Neural progenitor cell (in vitro differentiated cells): Measurements from ENCODE around the gene SLAMF7. TPM values are rescaled to one million over a fixed set of nuclear protein-coding genes. Genes with fewer than 3 reads are reported as not detected.

ENCODE experiments used
- DNase-seq: peaks from one replicate; pipeline ENCODE4 v3.0.0-alpha.2; 2016; ENCODE audit warnings: low spot score
- H2AFZ ChIP-seq: fragments of 200-600 bp; sonication (generic); replicated peaks from 2 replicates; pipeline ENCODE4 v1.6.1; 2016; ENCODE audit warnings: antibody characterized with exemption
- H3F3A ChIP-seq: fragments of 200-600 bp; sonication (generic); 2 replicates; pipeline ENCODE4 v1.6.1; 2016; ENCODE audit warnings: antibody characterized with exemption, low read depth
- H3K27ac ChIP-seq: fragments of 200-600 bp; sonication (generic); 2 replicates; pipeline ENCODE4 v1.5.1; 2016; ENCODE audit warnings: mild to moderate bottlenecking
- H3K27me3 ChIP-seq: fragments of 200-600 bp; sonication (generic); 2 replicates; pipeline ENCODE4 v1.6.1; 2016; ENCODE audit warnings: mild to moderate bottlenecking, moderate library complexity
- H3K36me3 ChIP-seq: fragments of 200-600 bp; sonication (generic); 2 replicates; pipeline ENCODE4 v1.5.1; 2016
- H3K4me1 ChIP-seq: fragments of 200-600 bp; sonication (generic); 2 replicates; pipeline ENCODE4 v1.6.1; 2016; ENCODE audit warnings: mixed run types
- H3K4me2 ChIP-seq: fragments of 200-600 bp; sonication (generic); 2 replicates; pipeline ENCODE4 v1.6.1; 2016
- H3K4me3 ChIP-seq: fragments of 200-600 bp; sonication (generic); 2 replicates; pipeline ENCODE4 v1.5.1; 2016
- H3K79me2 ChIP-seq: fragments of 200-600 bp; sonication (generic); 2 replicates; pipeline ENCODE4 v1.6.1; 2016; ENCODE audit warnings: low read depth
- H3K9ac ChIP-seq: fragments of 200-600 bp; sonication (generic); 2 replicates; pipeline ENCODE4 v1.6.1; 2016
- H3K9me3 ChIP-seq: fragments of 200-600 bp; sonication (generic); 2 replicates; pipeline ENCODE4 v1.5.1; 2016; ENCODE audit warnings: low read depth
- H4K20me1 ChIP-seq: fragments of 200-600 bp; sonication (generic); 2 replicates; pipeline ENCODE4 v1.6.1; 2016; ENCODE audit warnings: low read depth
- H3K27ac Mint-ChIP-seq: 3 replicates; pipeline ENCODE4 v1.8.0; 2021; ENCODE audit warnings: mixed read lengths
- H3K27me3 Mint-ChIP-seq: 2 replicates; pipeline ENCODE4 v1.8.0; 2022; ENCODE audit warnings: low read depth, mild to moderate bottlenecking, inconsistent platforms, moderate library complexity, mixed read lengths; ENCODE audit not compliant: insufficient read depth
- H3K36me3 Mint-ChIP-seq: 3 replicates; pipeline ENCODE4 v1.8.0; 2021; ENCODE audit warnings: mixed read lengths
- H3K4me1 Mint-ChIP-seq: 3 replicates; pipeline ENCODE4 v1.8.0; 2021; ENCODE audit warnings: mixed read lengths
- H3K4me3 Mint-ChIP-seq: 3 replicates; pipeline ENCODE4 v1.8.0; 2021; ENCODE audit warnings: mild to moderate bottlenecking, moderate library complexity, mixed read lengths
- H3K9me3 Mint-ChIP-seq: 3 replicates; pipeline ENCODE4 v1.8.0; 2020; ENCODE audit warnings: mixed read lengths
- EZH2 ChIP-seq: fragments of 200-600 bp; sonication (generic); IDR thresholded peaks from 2 replicates; pipeline ENCODE4 v1.6.1; 2017; ENCODE audit warnings: antibody characterized with exemption, mild to moderate bottlenecking, moderate library complexity
- EZH2phosphoT487 ChIP-seq: fragments of 200-600 bp; sonication (generic); IDR thresholded peaks from 2 replicates; pipeline ENCODE4 v1.6.1; 2017; ENCODE audit warnings: antibody characterized with exemption
- total RNA-seq: library from RNA; depleted of rRNA; stranded (reverse); fragments of >200 nt; gene quantifications from 2 replicates; pipeline ENCODE4 v1.2.3, GENCODE V29; 2015; ENCODE audit warnings: low replicate concordance
- TF ChIP-seq, protein P1 (sequence below): fragments of 200-600 bp; sonication (generic); IDR thresholded peaks from 2 replicates; pipeline ENCODE4 v1.5.1; 2017; ENCODE audit warnings: antibody characterized with exemption, mild to moderate bottlenecking

SLAMF7 gene
- total RNA-seq, 1 donor from 2014 or later = not detected

DNA sequence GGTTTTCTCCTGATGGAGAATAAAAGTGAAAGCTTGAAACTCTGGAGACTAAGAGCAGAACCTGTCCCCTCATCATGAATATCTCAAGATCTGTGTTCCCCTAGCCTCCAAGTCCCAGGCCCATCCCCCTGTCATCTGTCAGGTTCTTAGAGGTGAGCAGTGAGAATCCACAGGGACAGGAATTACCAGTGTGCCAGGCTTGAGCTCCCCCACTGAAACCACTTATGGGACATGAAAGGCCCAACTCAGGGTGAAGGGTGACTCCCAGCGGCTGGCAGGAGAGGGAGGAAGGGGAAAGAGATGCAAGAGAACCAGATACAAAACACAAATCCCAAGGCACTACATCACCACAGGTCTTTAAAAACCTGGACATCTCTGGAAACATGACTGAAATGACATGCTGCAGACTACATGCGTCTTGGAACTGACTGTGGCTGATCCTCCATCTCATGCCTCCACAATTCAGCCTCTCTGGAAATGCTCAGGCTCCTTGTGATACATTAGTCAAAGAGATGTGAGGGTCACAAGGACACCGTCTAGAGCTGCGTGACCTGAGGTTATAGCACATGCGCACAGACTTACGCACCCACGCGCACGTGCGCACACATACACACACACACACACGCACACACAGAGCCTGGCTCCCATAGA, 50.1 kb downstream of the SLAMF7 start:
- Mint-ChIP-seq H3K36me3 (no peaks in the 10 kb centered on the region), H3K27me3 (peaks cover 7% of the 10 kb centered on the region), H3K9me3 (no peaks in the 10 kb centered on the region), H3K4me1 (no peaks in the 10 kb centered on the region), H3K27ac (no peak overlapping the region), H3K4me3 (no peak overlapping the region)
- Histone ChIP-seq H4K20me1 (no peaks in the 10 kb centered on the region), H3K9me3 (no peaks in the 10 kb centered on the region), H3K36me3 (no peaks in the 10 kb centered on the region), H3K9ac (no peak overlapping the region), H3K79me2 (no peaks in the 10 kb centered on the region), H3K27ac (no peak overlapping the region), H2AFZ (no peak overlapping the region), H3F3A (no peaks in the 10 kb centered on the region), H3K4me1 (no peaks in the 10 kb centered on the region), H3K27me3 (no peaks in the 10 kb centered on the region), H3K4me2 (no peak overlapping the region), H3K4me3 (no peak overlapping the region)
- no peak for DNase-seq
- TF ChIP-seq, protein P1, sequence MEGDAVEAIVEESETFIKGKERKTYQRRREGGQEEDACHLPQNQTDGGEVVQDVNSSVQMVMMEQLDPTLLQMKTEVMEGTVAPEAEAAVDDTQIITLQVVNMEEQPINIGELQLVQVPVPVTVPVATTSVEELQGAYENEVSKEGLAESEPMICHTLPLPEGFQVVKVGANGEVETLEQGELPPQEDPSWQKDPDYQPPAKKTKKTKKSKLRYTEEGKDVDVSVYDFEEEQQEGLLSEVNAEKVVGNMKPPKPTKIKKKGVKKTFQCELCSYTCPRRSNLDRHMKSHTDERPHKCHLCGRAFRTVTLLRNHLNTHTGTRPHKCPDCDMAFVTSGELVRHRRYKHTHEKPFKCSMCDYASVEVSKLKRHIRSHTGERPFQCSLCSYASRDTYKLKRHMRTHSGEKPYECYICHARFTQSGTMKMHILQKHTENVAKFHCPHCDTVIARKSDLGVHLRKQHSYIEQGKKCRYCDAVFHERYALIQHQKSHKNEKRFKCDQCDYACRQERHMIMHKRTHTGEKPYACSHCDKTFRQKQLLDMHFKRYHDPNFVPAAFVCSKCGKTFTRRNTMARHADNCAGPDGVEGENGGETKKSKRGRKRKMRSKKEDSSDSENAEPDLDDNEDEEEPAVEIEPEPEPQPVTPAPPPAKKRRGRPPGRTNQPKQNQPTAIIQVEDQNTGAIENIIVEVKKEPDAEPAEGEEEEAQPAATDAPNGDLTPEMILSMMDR = no peak
- TF ChIP-seq EZH2phosphoT487 = no peak
- TF ChIP-seq EZH2 = no peak

DNA sequence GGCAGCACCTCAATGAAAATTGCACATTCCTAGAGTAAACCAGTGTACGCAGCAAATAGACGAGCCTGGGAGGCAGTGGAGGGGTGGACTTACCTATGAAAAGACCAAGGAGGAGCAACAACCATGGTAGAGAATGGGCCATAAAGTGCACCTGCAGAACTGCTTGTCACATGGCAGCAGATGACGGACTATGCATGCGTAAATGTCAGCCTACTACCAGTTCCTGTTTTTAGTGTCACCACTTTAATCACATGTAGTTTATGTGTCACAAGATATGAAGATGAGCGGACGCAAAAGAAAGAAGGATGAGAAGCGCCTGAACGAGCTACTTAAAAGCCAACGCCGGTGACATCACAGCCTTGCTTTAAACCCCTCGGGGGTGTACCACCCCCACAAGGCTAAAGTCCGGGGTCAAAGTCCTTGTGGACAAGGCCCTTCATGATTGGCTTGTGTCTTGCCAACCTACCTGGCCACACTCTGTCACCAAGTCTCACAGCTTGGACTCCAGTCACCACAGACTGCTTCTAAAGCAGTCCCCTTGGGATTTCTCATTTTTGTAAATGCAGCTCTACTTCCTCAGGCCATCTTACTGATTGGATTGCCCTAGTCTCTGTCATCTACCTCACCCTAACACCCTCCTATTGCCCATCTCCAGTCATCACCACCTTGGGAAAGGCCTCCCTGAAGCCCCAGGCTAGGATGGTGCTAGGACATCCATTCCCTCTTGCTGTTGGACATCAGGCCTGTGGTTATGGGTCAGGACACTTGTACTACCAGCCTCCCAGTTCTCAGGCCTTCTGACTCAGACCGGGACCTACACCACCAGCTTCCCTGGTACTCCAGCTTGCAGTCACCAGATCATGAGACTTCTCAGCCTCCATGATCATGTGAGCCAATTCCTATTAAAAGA, 50.9 kb downstream of the SLAMF7 start:
- TF ChIP-seq, protein P1 = no peak
- no peak for TF ChIP-seq EZH2phosphoT487
- no peak for TF ChIP-seq EZH2
- H2AFZ ChIP-seq = no peak overlapping the region
- H3K27me3 Mint-ChIP-seq = peaks cover 7% of the 10 kb centered on the region
- no peak overlapping the region for H3K4me2 ChIP-seq
- no peak overlapping the region for H3K27ac ChIP-seq
- H3K4me1 ChIP-seq = no peaks in the 10 kb centered on the region
- no peaks in the 10 kb centered on the region for H3F3A ChIP-seq
- H3K36me3 ChIP-seq = no peaks in the 10 kb centered on the region
- H3K9ac ChIP-seq = no peak overlapping the region
- H3K9me3 Mint-ChIP-seq = no peaks in the 10 kb centered on the region
- DNase-seq = no peak
- no peaks in the 10 kb centered on the region for H3K79me2 ChIP-seq
- no peak overlapping the region for H3K4me3 Mint-ChIP-seq
- no peaks in the 10 kb centered on the region for H3K36me3 Mint-ChIP-seq
- H3K9me3 ChIP-seq = no peaks in the 10 kb centered on the region
- no peaks in the 10 kb centered on the region for H3K27me3 ChIP-seq
- H3K27ac Mint-ChIP-seq = no peak overlapping the region
- no peaks in the 10 kb centered on the region for H4K20me1 ChIP-seq
- H3K4me3 ChIP-seq = no peak overlapping the region
- H3K4me1 Mint-ChIP-seq = no peaks in the 10 kb centered on the region

- no peak for TF ChIP-seq EZH2
- TF ChIP-seq EZH2phosphoT487 = no peak
- TF ChIP-seq, protein P1 = no peak
- Histone ChIP-seq H3K4me2 (no peak overlapping the region), H3K79me2 (no peaks in the 10 kb centered on the region), H3K27me3 (no peaks in the 10 kb centered on the region), H2AFZ (no peak overlapping the region), H3K4me1 (no peaks in the 10 kb centered on the region), H3F3A (no peaks in the 10 kb centered on the region), H4K20me1 (no peaks in the 10 kb centered on the region), H3K4me3 (no peak overlapping the region), H3K9me3 (no peaks in the 10 kb centered on the region), H3K36me3 (no peaks in the 10 kb centered on the region), H3K27ac (no peak overlapping the region), H3K9ac (no peak overlapping the region)
- peaks cover 9% of the 10 kb centered on the region for H3K27me3 Mint-ChIP-seq
- no peaks in the 10 kb centered on the region for H3K36me3 Mint-ChIP-seq
- no peaks in the 10 kb centered on the region for H3K4me1 Mint-ChIP-seq
- no peak overlapping the region for H3K4me3 Mint-ChIP-seq
- H3K27ac Mint-ChIP-seq = no peak overlapping the region
- no peak for DNase-seq
- no peaks in the 10 kb centered on the region for H3K9me3 Mint-ChIP-seq
Measured at GRCh38 chr1:160794376-160794775, 55.3 kb downstream of the SLAMF7 start.
